HG02571 (cell line): Measurements from ENCODE around the gene SEC14L2.
"Not testable (repeated sequence)": the region's sequence is repeated elsewhere in the genome, so short reads cannot be mapped to it uniquely, and the experiment has no call there.

Experiments
- ATAC-seq: cut with Tn5 transposase; IDR thresholded peaks from one replicate; pipeline ENCODE4 v1.9.1; 2021; ENCODE audit warnings: mild to moderate bottlenecking, moderate library complexity; ENCODE audit not compliant: unreplicated experiment

Gene SEC14L2

GRCh38 chr22:30402028-30402765 is 5.4 kb downstream of the SEC14L2 start:
- no peak for ATAC-seq

GRCh38 chr22:30402766-30403104 is 5.9 kb downstream of the SEC14L2 start:
- ATAC-seq = not testable (repeated sequence)

DNA sequence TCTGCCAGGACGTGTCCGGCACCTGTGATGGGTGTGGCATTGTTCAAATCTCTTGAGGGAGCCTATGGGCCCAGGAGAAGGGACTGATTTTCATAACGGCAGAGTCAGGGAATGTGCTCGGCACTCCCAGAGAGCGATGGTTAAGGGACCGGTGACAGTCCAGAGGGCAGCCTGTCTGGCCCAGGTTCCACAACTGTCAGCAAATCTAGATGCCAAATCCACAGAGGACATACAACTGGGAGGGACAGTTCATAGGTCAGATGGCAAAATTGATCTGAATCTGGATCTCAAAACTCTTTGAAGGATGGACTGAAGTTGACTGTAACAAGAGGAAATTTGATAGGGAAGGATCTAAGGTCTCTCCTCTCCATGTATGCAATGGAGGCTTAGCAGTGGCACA is 7.5 kb downstream of the SEC14L2 start:
- ATAC-seq = no peak

GRCh38 chr22:30405731-30406130 is 8.9 kb downstream of the SEC14L2 start:
- ATAC-seq = no peak

- no peak for ATAC-seq
Observed at GRCh38 chr22:30406400-30406799, 9.6 kb downstream of the SEC14L2 start.

GRCh38 chr22:30408388-30409102 is 11.7 kb downstream of the SEC14L2 start:
- no peak for ATAC-seq

DNA sequence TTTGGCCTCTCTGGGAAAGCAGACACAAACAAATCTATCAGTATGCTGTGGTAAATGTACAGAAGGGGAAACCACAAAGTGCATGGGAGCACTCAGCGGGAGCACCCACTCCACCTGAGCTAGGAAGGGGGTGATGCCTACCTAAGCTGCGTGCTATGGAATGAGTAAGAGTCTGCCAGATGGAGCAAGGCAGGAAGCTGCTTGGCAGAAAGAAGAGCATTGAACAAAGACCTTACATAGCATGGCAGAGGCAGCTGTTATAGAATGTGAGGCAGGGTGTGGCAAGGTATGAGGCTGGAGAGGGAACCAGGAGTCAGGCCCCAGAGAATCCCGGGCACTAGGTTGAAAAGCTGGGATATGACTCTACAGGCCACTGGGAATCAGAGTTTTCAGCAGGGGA is 15.0 kb downstream of the SEC14L2 start:
- no peak for ATAC-seq

DNA sequence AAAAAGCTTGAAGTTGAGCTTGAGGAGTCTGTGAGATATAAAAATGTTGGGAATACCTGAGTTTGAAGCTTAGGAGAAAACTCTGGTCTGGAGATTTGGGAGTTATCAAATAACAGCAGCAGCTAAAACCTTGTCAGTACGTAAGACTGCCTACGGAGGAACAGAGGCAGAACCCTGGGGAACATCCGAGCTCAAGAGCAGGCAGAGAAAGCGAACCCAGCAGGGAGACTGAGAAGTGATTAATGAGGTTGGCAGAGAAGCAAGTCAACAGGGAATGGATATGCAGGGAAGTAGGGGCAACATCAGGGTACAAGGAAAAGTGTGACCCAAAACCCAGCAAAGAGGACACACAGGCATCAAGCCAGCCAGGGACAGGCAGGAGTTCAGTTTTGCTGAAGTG is 16.2 kb downstream of the SEC14L2 start:
- ATAC-seq = no peak

GRCh38 chr22:30413745-30414524 is 17.1 kb downstream of the SEC14L2 start:
- no peak for ATAC-seq

- no peak for ATAC-seq
Observed at GRCh38 chr22:30414525-30415047, 17.8 kb downstream of the SEC14L2 start.

GRCh38 chr22:30416403-30416802 is 19.6 kb downstream of the SEC14L2 start:
- no peak for ATAC-seq

DNA sequence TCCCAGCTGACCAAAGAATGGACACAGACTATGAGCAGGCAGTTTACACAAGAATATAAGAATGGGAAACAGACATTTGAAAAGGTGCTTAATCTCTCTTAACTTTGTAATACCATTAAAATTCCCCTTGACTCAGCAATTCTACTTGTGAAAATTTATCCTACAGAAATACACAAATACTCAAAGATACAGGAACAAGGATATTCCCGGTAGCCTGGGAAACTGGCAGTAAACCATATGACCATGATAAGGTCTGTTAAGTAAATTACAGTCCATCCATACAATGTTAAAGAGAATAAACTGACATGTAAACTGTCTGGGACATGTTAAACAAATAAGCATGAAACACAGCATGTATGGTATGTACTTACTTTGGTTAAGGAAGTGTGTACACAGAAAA is 20.0 kb downstream of the SEC14L2 start:
- no peak for ATAC-seq

- no peak for ATAC-seq
Observed at GRCh38 chr22:30420347-30421125, 23.7 kb downstream of the SEC14L2 start.

DNA sequence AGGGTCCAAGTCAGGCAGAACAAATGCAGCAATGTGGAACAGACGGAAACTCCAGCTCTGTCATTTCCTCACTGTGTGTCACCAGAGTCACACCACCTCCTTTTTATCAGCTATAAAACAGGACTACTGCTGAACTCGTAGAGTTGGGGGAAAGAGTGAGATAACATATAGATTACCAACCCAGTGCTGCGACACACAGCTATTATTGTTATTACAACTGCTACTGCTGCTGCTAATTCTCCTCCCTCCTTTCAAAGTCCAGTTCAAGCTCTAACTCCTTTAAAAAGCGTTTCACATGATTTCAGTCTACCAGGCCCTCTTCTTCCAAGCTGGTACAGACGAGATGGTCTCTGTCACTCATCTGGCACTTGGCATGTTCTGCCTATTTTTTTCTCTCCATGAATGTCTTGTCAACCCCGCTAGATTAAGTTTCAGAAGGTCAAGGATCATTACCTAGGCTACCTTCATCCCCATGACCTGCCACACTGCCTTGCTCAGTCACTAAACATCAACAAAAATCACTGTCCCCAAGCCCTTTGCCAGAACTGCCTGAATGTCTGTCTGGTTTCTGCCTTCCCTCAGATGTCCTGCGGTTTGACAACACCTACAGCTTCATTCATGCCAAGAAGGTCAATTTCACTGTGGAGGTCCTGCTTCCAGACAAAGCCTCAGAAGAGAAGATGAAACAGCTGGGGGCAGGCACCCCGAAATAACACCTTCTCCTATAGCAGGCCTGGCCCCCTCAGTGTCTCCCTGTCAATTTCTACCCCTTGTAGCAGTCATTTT is 25.1 kb downstream of the SEC14L2 start:
- ATAC-seq = no peak

DNA sequence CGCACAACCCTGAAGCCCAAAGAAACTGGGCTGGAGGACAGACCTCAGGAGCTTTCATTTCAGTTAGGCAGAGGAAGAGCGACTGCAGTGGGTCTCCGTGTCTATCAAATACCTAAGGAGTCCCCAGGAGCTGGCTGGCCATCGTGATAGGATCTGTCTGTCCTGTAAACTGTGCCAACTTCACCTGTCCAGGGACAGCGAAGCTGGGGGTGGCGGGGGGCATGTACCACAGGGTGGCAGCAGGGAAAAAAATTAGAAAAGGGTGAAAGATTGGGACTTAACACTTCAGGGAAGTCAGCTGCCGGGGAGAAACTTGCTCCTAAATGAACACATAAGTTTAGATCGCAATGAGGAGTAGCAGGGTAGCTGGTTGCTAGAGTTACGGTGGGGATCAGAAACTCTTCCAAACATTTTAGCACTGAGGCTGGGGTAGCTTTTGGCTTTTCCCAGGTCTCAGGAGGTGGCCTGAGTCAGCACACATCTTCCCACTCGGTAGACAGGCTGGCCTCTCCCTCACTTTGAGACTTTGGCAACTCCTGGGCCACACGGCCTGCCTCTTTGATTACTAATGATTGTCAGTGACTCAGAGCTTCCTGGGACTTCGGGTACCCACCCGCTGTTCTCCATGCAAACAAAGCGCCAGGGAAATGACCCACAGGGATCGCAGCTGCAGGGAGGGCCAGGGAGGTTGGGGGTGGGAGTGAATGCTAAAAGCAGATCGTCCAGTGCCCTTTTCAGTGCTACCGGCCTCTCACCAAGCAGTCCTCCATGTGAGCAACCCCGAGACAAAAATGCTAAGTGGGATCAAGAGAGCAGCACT is 25.9 kb downstream of the SEC14L2 start:
- no peak for ATAC-seq

DNA sequence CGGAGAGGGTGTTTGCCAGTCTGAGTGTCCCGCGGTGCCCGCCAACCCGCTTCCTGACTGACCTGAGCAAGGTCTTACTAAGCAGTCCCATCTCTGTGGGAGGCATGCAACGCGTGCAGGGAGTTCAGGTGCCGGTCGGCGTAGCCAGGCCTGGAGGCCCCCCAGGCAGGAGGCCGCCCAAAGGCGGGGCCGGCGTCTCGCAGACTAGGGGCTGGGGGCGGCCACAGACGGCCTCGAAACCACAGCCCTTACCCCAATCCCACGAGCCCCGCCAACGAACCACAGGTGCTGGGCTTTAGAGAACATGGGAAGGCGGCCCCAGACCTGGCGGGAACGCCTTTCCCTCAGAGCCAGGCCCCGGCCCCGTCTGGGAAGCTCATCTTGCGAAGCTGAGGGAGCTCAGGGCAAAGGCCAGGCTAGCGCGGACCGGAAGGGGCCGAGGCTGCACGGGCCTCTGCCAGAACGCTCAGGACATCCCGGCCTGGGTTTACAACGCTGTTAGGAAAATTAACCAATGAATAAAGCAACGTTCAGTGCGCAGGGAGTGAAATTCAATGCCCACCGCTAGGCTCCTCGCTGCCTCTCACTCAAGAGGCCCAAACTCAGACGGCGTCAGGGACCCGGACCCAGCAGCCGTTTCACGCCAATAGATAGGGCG is 26.6 kb downstream of the SEC14L2 start:
- ATAC-seq = peak; percentile 21

GRCh38 chr22:30423959-30424533 is 27.2 kb downstream of the SEC14L2 start:
- peak; percentile 82 for ATAC-seq
